ENCODE data around the gene GRIN2A.

Gene GRIN2A

GRCh38 chr16:9837481-9837880, 344.7 kb downstream of the GRIN2A start:
- Mint-ChIP-seq H3K9me3 (ENCODE audit: low read depth) (peaks cover 10% of the 10 kb centered on the region), H3K4me1 (ENCODE audit: low read depth) (no peaks in the 10 kb centered on the region), H3K27me3 (no peaks in the 10 kb centered on the region), H3K27ac (no peak overlapping the region), H3K4me3 (no peak overlapping the region), H3K36me3 (no peaks in the 10 kb centered on the region)

GRCh38 chr16:9836118-9836736, 346.0 kb downstream of the GRIN2A start:
- H3K9me3 Mint-ChIP-seq (ENCODE audit: low read depth): peaks cover 10% of the 10 kb centered on the region
- no peaks in the 10 kb centered on the region for H3K27me3 Mint-ChIP-seq
- no peak overlapping the region for H3K4me3 Mint-ChIP-seq
- no peaks in the 10 kb centered on the region for H3K4me1 Mint-ChIP-seq (ENCODE audit: low read depth)
- H3K36me3 Mint-ChIP-seq: no peaks in the 10 kb centered on the region
- H3K27ac Mint-ChIP-seq: no peak overlapping the region

GRCh38 chr16:9827062-9827752, 355.0 kb downstream of the GRIN2A start:
- H3K36me3 Mint-ChIP-seq: no peaks in the 10 kb centered on the region
- H3K27ac Mint-ChIP-seq: no peak overlapping the region
- H3K27me3 Mint-ChIP-seq: peaks cover 5% of the 10 kb centered on the region
- H3K4me3 Mint-ChIP-seq: no peak overlapping the region
- no peaks in the 10 kb centered on the region for H3K4me1 Mint-ChIP-seq (ENCODE audit: low read depth)
- H3K9me3 Mint-ChIP-seq (ENCODE audit: low read depth): no peaks in the 10 kb centered on the region

- Mint-ChIP-seq H3K27me3 (peaks cover 5% of the 10 kb centered on the region), H3K4me3 (no peak overlapping the region), H3K27ac (no peak overlapping the region), H3K4me1 (ENCODE audit: low read depth) (no peaks in the 10 kb centered on the region), H3K36me3 (no peaks in the 10 kb centered on the region), H3K9me3 (ENCODE audit: low read depth) (no peaks in the 10 kb centered on the region)
Measured at GRCh38 chr16:9826656-9827055, 355.6 kb downstream of the GRIN2A start.

GRCh38 chr16:9824200-9825068, 357.8 kb downstream of the GRIN2A start:
- no peaks in the 10 kb centered on the region for H3K36me3 Mint-ChIP-seq
- no peak overlapping the region for H3K4me3 Mint-ChIP-seq
- H3K27ac Mint-ChIP-seq: no peak overlapping the region
- peaks cover 5% of the 10 kb centered on the region for H3K27me3 Mint-ChIP-seq
- no peaks in the 10 kb centered on the region for H3K9me3 Mint-ChIP-seq (ENCODE audit: low read depth)
- no peaks in the 10 kb centered on the region for H3K4me1 Mint-ChIP-seq (ENCODE audit: low read depth)

- Mint-ChIP-seq H3K27ac (no peak overlapping the region), H3K36me3 (no peaks in the 10 kb centered on the region), H3K9me3 (ENCODE audit: low read depth) (no peaks in the 10 kb centered on the region), H3K27me3 (peaks cover 5% of the 10 kb centered on the region), H3K4me3 (no peak overlapping the region), H3K4me1 (ENCODE audit: low read depth) (no peaks in the 10 kb centered on the region)
Measured at GRCh38 chr16:9823510-9823909, 358.7 kb downstream of the GRIN2A start.

- Mint-ChIP-seq H3K9me3 (ENCODE audit: low read depth) (no peaks in the 10 kb centered on the region), H3K4me1 (ENCODE audit: low read depth) (no peaks in the 10 kb centered on the region), H3K4me3 (no peak overlapping the region), H3K27me3 (peaks cover 5% of the 10 kb centered on the region), H3K36me3 (no peaks in the 10 kb centered on the region), H3K27ac (no peak overlapping the region)
Measured at GRCh38 chr16:9821970-9822369, 360.3 kb downstream of the GRIN2A start.

GRCh38 chr16:9821331-9821730, 360.9 kb downstream of the GRIN2A start:
- Mint-ChIP-seq H3K4me1 (ENCODE audit: low read depth) (no peaks in the 10 kb centered on the region), H3K4me3 (no peak overlapping the region), H3K27me3 (peaks cover 5% of the 10 kb centered on the region), H3K36me3 (no peaks in the 10 kb centered on the region), H3K27ac (no peak overlapping the region), H3K9me3 (ENCODE audit: low read depth) (no peaks in the 10 kb centered on the region)

- Mint-ChIP-seq H3K9me3 (ENCODE audit: low read depth) (no peaks in the 10 kb centered on the region), H3K27me3 (peaks cover 5% of the 10 kb centered on the region), H3K27ac (no peak overlapping the region), H3K4me1 (ENCODE audit: low read depth) (no peaks in the 10 kb centered on the region), H3K36me3 (no peaks in the 10 kb centered on the region), H3K4me3 (no peak overlapping the region)
Measured at GRCh38 chr16:9820476-9821246, 361.6 kb downstream of the GRIN2A start.

- Mint-ChIP-seq H3K27me3 (no peaks in the 10 kb centered on the region), H3K9me3 (ENCODE audit: low read depth) (no peaks in the 10 kb centered on the region), H3K4me1 (ENCODE audit: low read depth) (no peaks in the 10 kb centered on the region), H3K27ac (no peak overlapping the region), H3K4me3 (no peak overlapping the region), H3K36me3 (no peaks in the 10 kb centered on the region)
Measured at GRCh38 chr16:9818702-9819101, 363.5 kb downstream of the GRIN2A start.

- no peak overlapping the region for H3K4me3 Mint-ChIP-seq
- H3K9me3 Mint-ChIP-seq (ENCODE audit: low read depth): no peaks in the 10 kb centered on the region
- H3K4me1 Mint-ChIP-seq (ENCODE audit: low read depth): no peaks in the 10 kb centered on the region
- H3K27me3 Mint-ChIP-seq: no peaks in the 10 kb centered on the region
- H3K36me3 Mint-ChIP-seq: no peaks in the 10 kb centered on the region
- no peak overlapping the region for H3K27ac Mint-ChIP-seq
Measured at GRCh38 chr16:9817586-9817985, 364.6 kb downstream of the GRIN2A start.

- Mint-ChIP-seq H3K4me3 (no peak overlapping the region), H3K4me1 (ENCODE audit: low read depth) (no peaks in the 10 kb centered on the region), H3K27ac (no peak overlapping the region), H3K36me3 (no peaks in the 10 kb centered on the region), H3K9me3 (ENCODE audit: low read depth) (no peaks in the 10 kb centered on the region), H3K27me3 (no peaks in the 10 kb centered on the region)
Measured at GRCh38 chr16:9816644-9817043, 365.6 kb downstream of the GRIN2A start.

- Mint-ChIP-seq H3K4me1 (ENCODE audit: low read depth) (no peaks in the 10 kb centered on the region), H3K27me3 (no peaks in the 10 kb centered on the region), H3K27ac (no peak overlapping the region), H3K9me3 (ENCODE audit: low read depth) (no peaks in the 10 kb centered on the region), H3K4me3 (no peak overlapping the region), H3K36me3 (no peaks in the 10 kb centered on the region)
Measured at GRCh38 chr16:9813665-9814064, 368.6 kb downstream of the GRIN2A start.

- no peak overlapping the region for H3K27ac Mint-ChIP-seq
- H3K4me3 Mint-ChIP-seq: no peak overlapping the region
- peaks cover 4% of the 10 kb centered on the region for H3K9me3 Mint-ChIP-seq (ENCODE audit: low read depth)
- H3K4me1 Mint-ChIP-seq (ENCODE audit: low read depth): no peaks in the 10 kb centered on the region
- H3K36me3 Mint-ChIP-seq: no peaks in the 10 kb centered on the region
- no peaks in the 10 kb centered on the region for H3K27me3 Mint-ChIP-seq
Measured at GRCh38 chr16:9808210-9808609, 374.0 kb downstream of the GRIN2A start.

- Mint-ChIP-seq H3K27me3 (no peaks in the 10 kb centered on the region), H3K36me3 (no peaks in the 10 kb centered on the region), H3K4me3 (no peak overlapping the region), H3K9me3 (ENCODE audit: low read depth) (peaks cover 4% of the 10 kb centered on the region), H3K27ac (no peak overlapping the region), H3K4me1 (ENCODE audit: low read depth) (no peaks in the 10 kb centered on the region)
Measured at GRCh38 chr16:9807302-9807701, 374.9 kb downstream of the GRIN2A start.

Measured in activated naive CD8-positive, alpha-beta T cell (primary cell).